ENCODE data around the gene ARL14EP. TPM values are rescaled to one million over a fixed set of nuclear protein-coding genes. Genes with fewer than 3 reads are reported as not detected.

The ARL14EP gene
- total RNA-seq, 1 experiment from 2014 or later, result 5.6 TPM

GRCh38 chr11:30326906-30327305, 4.0 kb downstream of the ARL14EP start:
- no peak for DNase-seq (ENCODE audit: low spot score)

GRCh38 chr11:30328681-30329080, 5.8 kb downstream of the ARL14EP start:
- DNase-seq (ENCODE audit: low spot score), result no peak

GRCh38 chr11:30329150-30329940, 6.4 kb downstream of the ARL14EP start:
- no peak for DNase-seq (ENCODE audit: low spot score)

GRCh38 chr11:30333405-30333804, 10.5 kb downstream of the ARL14EP start:
- DNase-seq (ENCODE audit: low spot score), result peak; percentile 71

- no peak for DNase-seq (ENCODE audit: low spot score)
Measured at GRCh38 chr11:30342736-30343166, 19.8 kb downstream of the ARL14EP start.

GRCh38 chr11:30344085-30344484, 21.2 kb downstream of the ARL14EP start:
- DNase-seq (ENCODE audit: low spot score), result no peak

- no peak for DNase-seq (ENCODE audit: low spot score)
Measured at GRCh38 chr11:30345644-30346043, 22.7 kb downstream of the ARL14EP start.

- DNase-seq (ENCODE audit: low spot score), result peak; percentile 74
Measured at GRCh38 chr11:30346068-30346688, 23.3 kb downstream of the ARL14EP start.

- DNase-seq (ENCODE audit: low spot score), result no peak
Measured at GRCh38 chr11:30348035-30348434, 25.1 kb downstream of the ARL14EP start.

GRCh38 chr11:30349885-30350284, 27.0 kb downstream of the ARL14EP start:
- DNase-seq (ENCODE audit: low spot score), result no peak

GRCh38 chr11:30350384-30350783, 27.5 kb downstream of the ARL14EP start:
- DNase-seq (ENCODE audit: low spot score), result no peak

- no peak for DNase-seq (ENCODE audit: low spot score)
Measured at GRCh38 chr11:30351061-30351460, 28.2 kb downstream of the ARL14EP start.

GRCh38 chr11:30356391-30356790, 33.5 kb downstream of the ARL14EP start:
- DNase-seq (ENCODE audit: low spot score), result no peak

- DNase-seq (ENCODE audit: low spot score), result no peak
Measured at GRCh38 chr11:30357872-30358271, 35.0 kb downstream of the ARL14EP start.

- DNase-seq (ENCODE audit: low spot score), result no peak
Measured at GRCh38 chr11:30358536-30358935, 35.6 kb downstream of the ARL14EP start.

GRCh38 chr11:30360741-30361140, 37.8 kb downstream of the ARL14EP start:
- DNase-seq (ENCODE audit: low spot score), result peak; percentile 16

- DNase-seq (ENCODE audit: low spot score), result no peak
Measured at GRCh38 chr11:30364139-30364836, 41.4 kb downstream of the ARL14EP start.

- no peak for DNase-seq (ENCODE audit: low spot score)
Measured at GRCh38 chr11:30364837-30365482, 42.1 kb downstream of the ARL14EP start.

GRCh38 chr11:30365793-30366517, 43.1 kb downstream of the ARL14EP start:
- no peak for DNase-seq (ENCODE audit: low spot score)

- DNase-seq (ENCODE audit: low spot score), result no peak
Measured at GRCh38 chr11:30368394-30368793, 45.5 kb downstream of the ARL14EP start.

- DNase-seq (ENCODE audit: low spot score), result no peak
Measured at GRCh38 chr11:30370164-30370563, 47.3 kb downstream of the ARL14EP start.
